ENCODE measurements around the gene ATP6V1E1.

ATP6V1E1 gene

GRCh38 chr22:17542452-17542851 lies 86.1 kb downstream of the ATP6V1E1 start:
- no peak for TF ChIP-seq ZNF565 (CRISPR knock-in tag; conservative IDR thresholded peaks at IDR 0.05; ENCODE audit: low read depth)
- no peak for TF ChIP-seq TSHZ2 (CRISPR knock-in tag; IDR thresholded peaks at IDR 0.05)
- TF ChIP-seq GLIS3 (CRISPR knock-in tag; IDR thresholded peaks at IDR 0.05), result no peak
- no peak for TF ChIP-seq ZNF70 (CRISPR knock-in tag; IDR thresholded peaks at IDR 0.05)
- TF ChIP-seq TOX (CRISPR knock-in tag; IDR thresholded peaks at IDR 0.05; ENCODE audit: borderline replicate concordance), result no peak
- no peak for ATAC-seq

All from SK-N-SH treated with all-trans-retinoic acid at 6 μM for 48 hours (cell line).